GM19468 (cell line): ENCODE results near the gene WRNIP1.
"Not testable (repeated sequence)": the region's sequence is repeated elsewhere in the genome, so short reads cannot be mapped to it uniquely, and the experiment has no call there.

Experiments
- ATAC-seq: cut with Tn5 transposase; IDR thresholded peaks from one replicate; pipeline ENCODE4 v1.9.1; 2021; ENCODE audit warnings: mild to moderate bottlenecking, moderate library complexity, moderate number of reproducible peaks; ENCODE audit not compliant: unreplicated experiment; ENCODE audit errors: extremely low read depth

The WRNIP1 gene

GRCh38 chr6:2800552-2801316, 35.5 kb downstream of the WRNIP1 start:
- no peak for ATAC-seq

- ATAC-seq, result not testable (repeated sequence)
These were observed 36.5 kb downstream of the WRNIP1 start for GRCh38 chr6:2801687-2802086.

- no peak for ATAC-seq
These were observed 37.4 kb downstream of the WRNIP1 start for GRCh38 chr6:2802521-2803060.

GRCh38 chr6:2803731-2804429, 38.7 kb downstream of the WRNIP1 start:
- ATAC-seq, result no peak

DNA sequence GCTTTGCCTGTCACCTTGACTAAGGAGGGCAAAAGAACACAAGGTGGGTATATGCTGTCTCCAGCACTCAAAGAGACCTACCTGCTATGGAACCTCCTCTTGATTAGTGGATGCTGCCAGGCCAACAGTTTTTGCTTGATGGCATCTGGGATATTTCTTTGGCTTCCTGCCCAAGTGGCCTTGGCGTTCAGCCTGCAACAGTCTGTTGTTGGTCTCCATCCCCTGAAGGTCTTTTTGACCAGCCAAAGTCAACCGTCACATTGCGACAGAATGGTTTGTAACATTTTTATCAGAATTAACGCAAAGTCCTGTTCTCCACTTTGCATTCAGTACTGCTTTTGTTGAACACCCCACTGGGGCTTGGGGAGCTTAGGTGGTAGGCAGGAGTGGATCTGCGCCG, 39.3 kb downstream of the WRNIP1 start:
- ATAC-seq, result no peak

DNA sequence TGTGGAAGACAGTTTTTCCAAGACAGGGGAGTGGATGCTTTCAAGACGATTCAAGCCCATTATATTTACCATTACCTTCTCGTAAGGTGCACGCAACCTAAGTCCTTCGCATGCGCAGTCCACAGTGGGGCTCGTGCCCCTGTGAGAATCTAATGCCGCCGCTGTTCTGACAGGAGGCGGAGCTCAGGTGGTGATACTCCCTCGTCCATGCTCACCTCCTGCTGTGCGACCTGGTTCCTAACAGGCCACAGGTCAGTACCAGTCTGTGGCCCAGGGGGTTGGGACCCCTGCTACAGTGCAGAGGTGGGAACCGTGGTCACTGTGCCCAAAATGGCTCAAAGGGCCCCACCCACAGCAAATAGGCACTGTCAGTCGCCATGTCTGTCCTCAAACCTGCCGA, 39.8 kb downstream of the WRNIP1 start:
- no peak for ATAC-seq

DNA sequence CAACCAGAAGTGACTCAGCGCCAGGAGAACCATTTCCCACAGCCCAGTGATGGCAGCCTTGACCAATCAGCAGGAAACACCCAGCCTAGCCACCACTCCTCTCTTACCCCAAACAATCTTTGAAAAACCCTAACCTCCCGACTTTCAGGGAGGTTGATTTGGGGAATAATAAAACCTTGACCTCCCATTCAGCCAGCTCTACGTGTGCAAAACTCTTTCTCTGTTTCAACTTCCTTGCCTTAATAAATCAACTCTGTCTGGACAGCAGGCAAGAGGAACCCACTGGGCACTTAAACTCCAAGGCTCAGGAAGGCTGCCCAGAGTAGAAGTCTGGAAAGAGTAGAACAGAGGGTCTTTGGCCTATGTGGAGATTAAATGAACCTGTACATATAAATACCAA, 41.5 kb downstream of the WRNIP1 start:
- ATAC-seq, result no peak

DNA sequence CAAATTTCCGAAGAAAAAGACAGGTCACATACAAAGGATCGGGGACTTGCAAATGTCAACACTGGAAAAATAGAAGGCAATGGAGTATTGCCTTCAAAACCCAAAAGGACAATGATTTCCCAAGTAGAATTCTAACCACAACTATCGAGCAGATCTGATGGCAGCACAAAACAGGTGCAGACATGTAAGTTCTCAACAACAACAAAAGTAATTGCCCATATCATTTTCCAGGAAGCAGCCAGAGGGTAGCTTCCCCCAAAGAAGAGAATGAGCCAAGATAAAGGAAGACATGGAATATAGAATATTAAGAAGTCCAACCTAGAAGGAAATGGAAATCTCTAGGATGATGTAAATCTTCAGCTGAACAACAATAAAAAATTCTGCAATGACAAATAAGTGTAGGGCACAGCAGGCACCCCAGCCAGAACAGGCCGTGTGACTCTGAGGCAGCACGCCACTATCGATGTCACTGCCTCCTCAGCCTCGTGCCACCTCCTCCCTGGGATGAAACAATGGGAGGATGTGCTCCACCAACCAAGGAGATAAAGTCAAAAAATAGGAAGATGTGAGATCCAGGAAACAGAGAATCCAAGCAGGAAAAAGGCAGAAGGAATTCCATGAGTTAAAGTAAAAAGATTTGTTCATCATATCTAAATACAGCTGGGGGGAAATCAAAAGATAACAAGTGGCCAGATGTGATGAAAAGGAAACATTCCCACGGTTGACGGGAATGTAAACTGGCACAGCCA, 42.3 kb downstream of the WRNIP1 start:
- no peak for ATAC-seq

DNA sequence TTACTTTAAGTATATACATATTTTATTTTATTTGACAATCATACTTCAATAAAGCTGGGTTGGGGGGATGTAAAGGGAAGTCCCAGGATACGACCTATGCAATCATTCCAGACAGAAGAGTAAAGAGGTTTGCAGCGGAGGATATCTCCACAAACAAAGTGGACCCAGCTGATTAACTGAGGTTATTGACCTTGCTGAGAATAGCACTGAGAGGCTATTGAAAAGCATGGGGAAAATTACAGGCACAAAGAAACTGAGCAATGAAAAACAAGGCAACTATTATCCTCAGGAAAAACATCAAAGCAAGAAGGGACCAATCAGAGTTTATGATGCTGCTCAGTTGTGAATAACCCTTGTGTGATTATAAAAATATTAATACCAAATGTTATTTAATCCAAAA, 43.8 kb downstream of the WRNIP1 start:
- no peak for ATAC-seq

GRCh38 chr6:2810092-2810671, 45.0 kb downstream of the WRNIP1 start:
- no peak for ATAC-seq

DNA sequence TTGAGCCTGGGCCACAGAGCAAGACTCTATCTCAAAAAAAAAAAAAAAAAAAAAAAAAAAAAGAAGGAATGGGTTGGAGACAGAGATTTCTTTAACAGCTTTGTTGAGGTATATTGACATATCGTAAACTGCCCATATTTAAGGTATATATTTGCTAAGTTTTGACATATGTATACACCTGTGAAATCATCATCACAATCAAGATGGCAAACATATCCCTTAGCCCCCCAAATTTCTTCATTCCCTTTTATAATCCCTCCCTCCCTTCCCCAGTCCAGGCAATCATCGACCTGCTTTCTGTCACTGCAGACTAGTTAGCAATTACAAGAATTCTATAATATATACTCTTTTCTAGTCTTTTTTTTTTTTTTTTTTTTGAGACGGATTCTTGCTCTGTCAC, 47.5 kb downstream of the WRNIP1 start:
- ATAC-seq, result no peak

- no peak for ATAC-seq
These were observed 51.0 kb downstream of the WRNIP1 start for GRCh38 chr6:2816158-2816557.

- ATAC-seq, result no peak
These were observed 52.8 kb downstream of the WRNIP1 start for GRCh38 chr6:2817903-2818443.

DNA sequence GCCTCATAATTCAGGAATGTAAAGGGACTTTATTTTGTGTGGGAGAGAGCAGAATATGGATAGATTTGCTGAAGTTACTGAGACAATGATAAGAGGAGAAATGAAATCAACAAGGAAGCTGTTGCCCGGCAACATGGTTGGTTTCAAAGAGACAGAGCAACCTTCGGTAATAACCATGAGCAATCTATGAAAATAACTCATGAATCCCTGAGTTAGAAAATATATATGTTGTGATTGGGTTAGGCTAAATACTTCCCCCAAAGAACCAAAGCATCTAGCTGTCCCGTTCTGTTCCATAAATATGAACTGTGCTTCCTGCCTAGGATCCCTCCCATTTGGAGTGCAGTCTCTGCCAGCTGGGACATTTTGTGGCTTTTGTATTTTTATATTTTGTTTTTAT, 53.4 kb downstream of the WRNIP1 start:
- ATAC-seq, result no peak

- no peak for ATAC-seq
These were observed 53.9 kb downstream of the WRNIP1 start for GRCh38 chr6:2819115-2819514.

- ATAC-seq, result no peak
These were observed 54.8 kb downstream of the WRNIP1 start for GRCh38 chr6:2819978-2820377.

- no peak for ATAC-seq
These were observed 55.2 kb downstream of the WRNIP1 start for GRCh38 chr6:2820415-2820814.

DNA sequence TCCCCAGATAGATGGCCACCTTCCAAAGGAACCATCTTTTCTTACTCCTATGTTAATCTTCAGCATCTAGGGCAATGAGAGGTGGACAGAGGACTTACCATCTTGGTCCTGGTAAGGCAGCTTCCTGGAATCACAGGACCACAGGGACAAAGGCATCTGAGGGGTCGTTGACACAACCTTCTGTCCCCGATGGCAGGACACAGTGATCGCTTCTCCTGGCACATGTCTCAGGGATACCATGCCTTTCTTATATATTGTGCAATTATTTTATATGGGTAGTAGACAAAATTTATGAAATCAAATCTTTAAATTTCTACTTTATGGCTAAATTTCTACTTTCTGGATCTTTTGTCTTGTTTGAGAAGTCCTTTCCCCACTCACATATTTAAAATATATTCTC, 56.4 kb downstream of the WRNIP1 start:
- ATAC-seq, result no peak

DNA sequence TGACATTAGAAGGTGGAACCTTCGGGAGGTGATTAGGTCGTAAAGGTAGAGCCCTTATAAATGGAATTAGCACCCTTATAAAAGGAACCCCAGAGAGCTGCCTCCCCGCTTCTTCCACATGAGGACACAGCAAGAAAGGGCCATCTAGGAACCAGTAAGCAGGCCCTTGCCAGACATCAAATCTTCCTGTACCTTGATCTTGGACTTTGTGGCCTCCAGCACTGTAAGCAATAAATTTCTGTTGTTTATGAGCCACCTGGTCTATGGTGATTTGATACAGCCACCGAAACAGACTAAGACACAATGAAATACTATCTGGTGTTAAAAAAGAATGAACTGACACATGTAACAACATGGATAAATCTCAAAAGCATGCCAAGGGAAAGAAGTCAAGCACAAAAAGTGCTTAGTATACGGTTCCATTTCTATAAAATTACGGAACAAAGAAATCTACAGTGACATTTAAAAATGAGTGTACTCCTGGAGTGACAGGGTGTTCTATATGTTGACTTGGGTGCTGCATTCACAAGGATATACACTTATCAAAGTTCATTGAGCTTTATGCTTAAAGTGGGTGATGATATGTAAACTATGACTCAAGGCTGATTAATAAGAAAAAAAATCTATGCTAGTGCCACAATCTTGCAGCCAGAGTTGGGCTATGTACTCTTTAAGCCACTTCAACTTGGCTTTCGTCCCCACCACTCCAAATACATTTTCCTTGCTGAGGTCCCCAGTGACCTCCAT, 58.1 kb downstream of the WRNIP1 start:
- ATAC-seq, result no peak

GRCh38 chr6:2826131-2826530, 60.9 kb downstream of the WRNIP1 start:
- ATAC-seq, result no peak
